Measurements from ENCODE around the gene MT1F.

GRCh38 chr16:56672761-56673536 is 15.2 kb downstream of the MT1F start:
- TF ChIP-seq EZH2 (IDR thresholded peaks at IDR 0.05; ENCODE audit: borderline replicate concordance, low read depth, low read length, severe bottlenecking): no peak
- TF ChIP-seq, protein P1, sequence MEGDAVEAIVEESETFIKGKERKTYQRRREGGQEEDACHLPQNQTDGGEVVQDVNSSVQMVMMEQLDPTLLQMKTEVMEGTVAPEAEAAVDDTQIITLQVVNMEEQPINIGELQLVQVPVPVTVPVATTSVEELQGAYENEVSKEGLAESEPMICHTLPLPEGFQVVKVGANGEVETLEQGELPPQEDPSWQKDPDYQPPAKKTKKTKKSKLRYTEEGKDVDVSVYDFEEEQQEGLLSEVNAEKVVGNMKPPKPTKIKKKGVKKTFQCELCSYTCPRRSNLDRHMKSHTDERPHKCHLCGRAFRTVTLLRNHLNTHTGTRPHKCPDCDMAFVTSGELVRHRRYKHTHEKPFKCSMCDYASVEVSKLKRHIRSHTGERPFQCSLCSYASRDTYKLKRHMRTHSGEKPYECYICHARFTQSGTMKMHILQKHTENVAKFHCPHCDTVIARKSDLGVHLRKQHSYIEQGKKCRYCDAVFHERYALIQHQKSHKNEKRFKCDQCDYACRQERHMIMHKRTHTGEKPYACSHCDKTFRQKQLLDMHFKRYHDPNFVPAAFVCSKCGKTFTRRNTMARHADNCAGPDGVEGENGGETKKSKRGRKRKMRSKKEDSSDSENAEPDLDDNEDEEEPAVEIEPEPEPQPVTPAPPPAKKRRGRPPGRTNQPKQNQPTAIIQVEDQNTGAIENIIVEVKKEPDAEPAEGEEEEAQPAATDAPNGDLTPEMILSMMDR (IDR thresholded peaks at IDR 0.05; ENCODE audit: borderline replicate concordance, extremely low read depth, low read length, poor library complexity, severe bottlenecking): no peak
